ENCODE measurements around the gene PKN2. TPM values are rescaled to one million over a fixed set of nuclear protein-coding genes. Genes with fewer than 3 reads are reported as not detected.

The PKN2 gene
- total RNA-seq, 1 experiment from 2014 or later, result 74.1 TPM

- H3K27ac ChIP-seq (ENCODE audit: low read length), result no peak overlapping the region
- DNase-seq (ENCODE audit: low read depth, low spot score) (no peak), ATAC-seq (no peak)
- no peaks in the 10 kb centered on the region for H3K9me3 ChIP-seq (ENCODE audit: control insufficient read depth, insufficient read depth, low read depth, low read length)
- peaks cover 28% of the 10 kb centered on the region; the same call in 1 of the 2 replicates for H3K36me3 ChIP-seq (ENCODE audit: control insufficient read depth, insufficient read depth, low read length)
- no peaks in the 10 kb centered on the region for H3K4me1 ChIP-seq (ENCODE audit: control insufficient read depth, insufficient read depth, low read length)
- TF ChIP-seq POLR2AphosphoS5 (IDR thresholded peaks at IDR 0.05; ENCODE audit: low read depth, low read length), result no peak
- no peak for TF ChIP-seq CTCF (IDR thresholded peaks at IDR 0.05)
- no peak for TF ChIP-seq SIN3A (IDR thresholded peaks at IDR 0.05; ENCODE audit: borderline replicate concordance, insufficient read depth, low read depth, low read length)
- no peak for TF ChIP-seq TCF7L2 (IDR thresholded peaks at IDR 0.05; ENCODE audit: low read depth, low read length)
- TF ChIP-seq REST (IDR thresholded peaks at IDR 0.05; ENCODE audit: insufficient read depth in 1 of 2, low read depth in 2 of 2, low read length in 1 of 2), result no peak
- in situ Hi-C loops (cut with HindIII; ENCODE audit: low pct_unique_long_range_greater_than_20kb, low sequenced_read_pairs), result no loop called here
- ChIA-PET POLR2A (interaction anchor here (0.6 kb wide), 1 partner anchor 103 kb away, joined by 3 read pairs; no protein-coding TSS in a partner anchor), CTCF (no interaction called here)
- H3K27me3 ChIP-seq (ENCODE audit: control insufficient read depth, insufficient read depth, low read length), result no peaks in the 10 kb centered on the region
- H3K4me3 ChIP-seq (ENCODE audit: low read depth in 2 of 2, low read length in 2 of 2), result no peak overlapping the region
- BruUV-seq (replicated peaks), result no TSS peak
- intact Hi-C loops (cut with micrococcal nuclease; ENCODE audit: unreplicated experiment), result no loop called here
Observed at GRCh38 chr1:88825721-88826120, 141.6 kb downstream of the PKN2 start.

GRCh38 chr1:88847643-88848042, 163.6 kb downstream of the PKN2 start:
- Histone ChIP-seq H3K9me3 (ENCODE audit: control insufficient read depth, insufficient read depth, low read depth, low read length) (no peaks in the 10 kb centered on the region), H3K27me3 (ENCODE audit: control insufficient read depth, insufficient read depth, low read length) (no peaks in the 10 kb centered on the region), H3K36me3 (ENCODE audit: control insufficient read depth, insufficient read depth, low read length) (peaks cover 1% of the 10 kb centered on the region; the same call in 1 of the 2 replicates), H3K27ac (ENCODE audit: low read length) (no peak overlapping the region), H3K4me3 (ENCODE audit: low read depth in 2 of 2, low read length in 2 of 2) (no peak overlapping the region), H3K4me1 (ENCODE audit: control insufficient read depth, insufficient read depth, low read length) (no peaks in the 10 kb centered on the region)
- ChIA-PET CTCF (no interaction called here), POLR2A (no interaction called here)
- BruUV-seq (replicated peaks), result no TSS peak
- DNase-seq (ENCODE audit: low read depth, low spot score), result no peak
- in situ Hi-C loops (cut with HindIII; ENCODE audit: low pct_unique_long_range_greater_than_20kb, low sequenced_read_pairs) (no loop called here), intact Hi-C loops (cut with micrococcal nuclease; ENCODE audit: unreplicated experiment) (no loop called here)
- no peak for ATAC-seq
- TF ChIP-seq TCF7L2 (IDR thresholded peaks at IDR 0.05; ENCODE audit: low read depth, low read length) (no peak), CTCF (IDR thresholded peaks at IDR 0.05) (no peak), REST (IDR thresholded peaks at IDR 0.05; ENCODE audit: insufficient read depth in 1 of 2, low read depth in 2 of 2, low read length in 1 of 2) (no peak), POLR2AphosphoS5 (IDR thresholded peaks at IDR 0.05; ENCODE audit: low read depth, low read length) (no peak; the same call in 1 of the 2 replicates), SIN3A (IDR thresholded peaks at IDR 0.05; ENCODE audit: borderline replicate concordance, insufficient read depth, low read depth, low read length) (no peak)
